ENCODE measurements around the gene MPPED2.

GRCh38 chr11:30605036-30605605, 19.0 kb upstream of the MPPED2 start:
- TF ChIP-seq CTCF (conservative IDR thresholded peaks at IDR 0.05) (no peak), ZFX (IDR thresholded peaks at IDR 0.05) (no peak)
